GM12878 (cell line): ENCODE measurements around the gene FMOD. TPM values are rescaled to one million over a fixed set of nuclear protein-coding genes. Genes with fewer than 3 reads are reported as not detected.

Source experiments
- ATAC-seq: fragments of 200-7000 bp; cut with Tn5 transposase; 3 replicates; pipeline ENCODE4 v1.9.1; 2020; ENCODE audit warnings: mild to moderate bottlenecking, moderate library complexity
- BruUV-seq: library from RNA; stranded (reverse); fragments of 400-500 nt; replicated peaks from 2 replicates; lab custom pipeline; 2021; lab: Mats Ljungman, UMichigan
- CTCF ChIA-PET: fragments of 300-600 bp; sonication (Branson Sonifier 250); formaldehyde crosslinking; extraction: SDS; loops from one replicate; lab custom pipeline; 2021; ENCODE audit warnings: inconsistent platforms; lab: Yijun Ruan, JAX
- POLR2A ChIA-PET: fragments of 350-600 bp; formaldehyde crosslinking; extraction: SDS; loops from one replicate; lab custom pipeline; 2021; ENCODE audit warnings: inconsistent platforms; lab: Charles Lee
- RAD21 ChIA-PET: fragments of 300-600 bp; sonication (Branson Sonifier 250); formaldehyde crosslinking; loops from one replicate; lab custom pipeline; 2023; ENCODE audit warnings: antibody characterized with exemption; ENCODE audit not compliant: unreplicated experiment; lab: Charles Lee
- SMC1A ChIA-PET: fragments of 300-600 bp; sonication (Branson Sonifier 250); formaldehyde crosslinking; loops from one replicate; lab custom pipeline; 2023; ENCODE audit not compliant: unreplicated experiment, uncharacterized antibody; lab: Charles Lee
- DNase-seq: peaks from one replicate; pipeline ENCODE4 v3.0.0-alpha.2; 2011; ENCODE audit warnings: low read depth, low spot score
- FAIRE-seq: peaks from 3 replicates; lab custom pipeline; 2011; peaks lifted over from hg19 to GRCh38; lab: Jason Lieb, UNC
- H2AFZ ChIP-seq: 2 replicates; pipeline ENCODE4 v1.6.0; 2011; ENCODE audit warnings: low read depth, low read length, control low read depth; ENCODE audit not compliant: control insufficient read depth
- H3K27ac ChIP-seq: 2 replicates; pipeline ENCODE4 v1.5.1; 2011; ENCODE audit warnings: control low read depth; ENCODE audit not compliant: control insufficient read depth, insufficient read depth
- H3K27me3 ChIP-seq, 2 experiments: replicated peaks in 1 of 2; 2 replicates each; pipeline versions ENCODE4 v1.6.0 to v1.6.1; 2011; ENCODE audit warnings: low read length in 1 of 2; ENCODE audit not compliant: control insufficient read depth in 2 of 2, insufficient read depth in 2 of 2
- H3K36me3 ChIP-seq, 2 experiments: 2 replicates each; pipeline ENCODE4 v1.5.1; 2011; ENCODE audit warnings: low read length in 1 of 2; ENCODE audit not compliant: control insufficient read depth in 2 of 2, insufficient read depth in 2 of 2
- H3K4me1 ChIP-seq: 2 replicates; pipeline ENCODE4 v1.6.1; 2011; ENCODE audit warnings: mild to moderate bottlenecking, low read length, moderate library complexity, mixed read lengths; ENCODE audit not compliant: control insufficient read depth, insufficient read depth
- H3K4me2 ChIP-seq: 2 replicates; pipeline ENCODE4 v1.6.0; 2011; ENCODE audit warnings: control low read depth; ENCODE audit not compliant: control insufficient read depth, insufficient read depth
- H3K4me3 ChIP-seq: fragments of 200-600 bp; sonication (generic); 2 replicates; pipeline ENCODE4 v1.5.1; 2016
- H3K79me2 ChIP-seq: 2 replicates; pipeline ENCODE4 v1.6.0; 2011; ENCODE audit warnings: low read length; ENCODE audit not compliant: control insufficient read depth, insufficient read depth
- H3K9ac ChIP-seq: 2 replicates; pipeline ENCODE4 v1.8.0; 2011; ENCODE audit warnings: low read length, control low read depth, mixed read lengths; ENCODE audit not compliant: control insufficient read depth, insufficient read depth
- H3K9me3 ChIP-seq: replicated peaks from 3 replicates; pipeline ENCODE4 v1.5.1; 2011; ENCODE audit warnings: mild to moderate bottlenecking, low read length; ENCODE audit not compliant: control insufficient read depth, insufficient read depth
- H4K20me1 ChIP-seq: 2 replicates; pipeline ENCODE4 v1.6.0; 2011; ENCODE audit not compliant: control insufficient read depth, insufficient read depth
- BCL11A ChIP-seq: IDR thresholded peaks from 2 replicates; pipeline ENCODE4 v1.6.1; 2011; ENCODE audit warnings: low read depth, low read length
- CBX5 ChIP-seq: sonication (generic); IDR thresholded peaks from 2 replicates; pipeline ENCODE4 v1.6.1; 2016; ENCODE audit warnings: low read depth, moderate library complexity, mild to moderate bottlenecking, inconsistent platforms
- CHD1 ChIP-seq: IDR thresholded peaks from 2 replicates; pipeline ENCODE4 v1.6.1; 2012; ENCODE audit warnings: low read depth, low read length, improper control_type of control experiment
- MAX ChIP-seq: IDR thresholded peaks from 2 replicates; pipeline ENCODE4 v1.6.1; 2012; ENCODE audit warnings: low read depth, low read length, improper control_type of control experiment
- NFXL1 ChIP-seq: fragments of 450-650 bp; IDR thresholded peaks from 2 replicates; pipeline ENCODE4 v1.6.1; 2017; ENCODE audit warnings: antibody characterized with exemption, mild to moderate bottlenecking, borderline replicate concordance
- PML ChIP-seq: IDR thresholded peaks from 2 replicates; pipeline ENCODE4 v1.6.1; 2012; ENCODE audit warnings: low read length, inconsistent platforms
- RELA ChIP-seq: fragments of 450-650 bp; IDR thresholded peaks from 2 replicates; pipeline ENCODE4 v1.8.0; 2014; ENCODE audit warnings: borderline replicate concordance; ENCODE audit not compliant: partially characterized antibody
- SIN3A ChIP-seq: IDR thresholded peaks from 2 replicates; pipeline ENCODE4 v1.6.1; 2012; ENCODE audit warnings: low read depth, low read length, improper control_type of control experiment
- SKIL ChIP-seq: fragments of 450-650 bp; IDR thresholded peaks from 2 replicates; pipeline ENCODE4 v1.6.1; 2017; ENCODE audit warnings: mild to moderate bottlenecking, low read depth, inconsistent platforms; ENCODE audit not compliant: poor library complexity, severe bottlenecking
- SMC3 ChIP-seq: IDR thresholded peaks from 2 replicates; pipeline ENCODE4 v1.6.1; 2011; ENCODE audit warnings: low read length, improper control_type of control experiment, borderline replicate concordance
- SUZ12 ChIP-seq: fragments of 200-600 bp; sonication (generic); IDR thresholded peaks from one replicate; pipeline ENCODE4 v1.6.1; 2018; ENCODE audit warnings: antibody characterized with exemption, mild to moderate bottlenecking; ENCODE audit not compliant: unreplicated experiment
- USF1 ChIP-seq: IDR thresholded peaks from 2 replicates; pipeline ENCODE4 v1.6.1; 2011; ENCODE audit warnings: borderline replicate concordance, low read depth, mild to moderate bottlenecking, moderate library complexity, mixed read lengths, low read length; ENCODE audit not compliant: insufficient read depth; ENCODE audit errors: extremely low read length
- ZNF687 ChIP-seq: fragments of 450-650 bp; IDR thresholded peaks from 2 replicates; pipeline ENCODE4 v1.6.1; 2017; ENCODE audit warnings: mild to moderate bottlenecking, moderate library complexity
- WGBS: methylation state at CpG from one replicate; pipeline ENCODE4 v1.1.6; 2016; ENCODE audit warnings: low lambda C conversion rate; ENCODE audit not compliant: insufficient replicate concordance, insufficient coverage; ENCODE audit errors: missing lambda C conversion rate; 5-methylcytosine and 5-hydroxymethylcytosine counted together
- in situ Hi-C: fragments of 300-500 bp; cut with MboI; formaldehyde crosslinking; loops from 9 replicates; pipeline ENCODE4 v1.14.3; 2018; ENCODE audit warnings: mixed read lengths
- intact Hi-C: fragments of 100-400 bp; cut with micrococcal nuclease; formaldehyde crosslinking; loops from one replicate; pipeline ENCODE4 v1.14.2; 2022; ENCODE audit not compliant: unreplicated experiment
- polyA plus RNA-seq, 11 experiments: library from polyadenylated mRNA; depleted of rRNA in 4 of 11; unstranded in 6 of 11; stranded (reverse) in 5 of 11; fragments of >200 nt; fragmentation: Nextera tagmentation in 4 of 11; fragmentation: Illumina TruSeq in 1 of 11; extraction: Ambion mirVana in 4 of 11; extraction: Trizol in 1 of 11; gene quantifications; 1 replicate in 1 of 11; 2 replicates in 10 of 11; pipeline versions ENCODE4 v1.2.1 to v1.2.3, GENCODE V29; 2011 to 2016; ENCODE audit warnings: inconsistent platforms in 2 of 11, missing spikeins in 2 of 11, low read depth in 1 of 11
- total RNA-seq, 4 experiments: library from RNA; depleted of rRNA in 3 of 4; stranded (reverse); fragments of >200 nt in 3 of 4; fragmentation: Illumina TruSeq in 1 of 4; extraction: Trizol in 1 of 4; gene quantifications; 2 replicates each; pipeline versions ENCODE4 v1.2.1 to v1.2.3, GENCODE V29; 2013 to 2021

Gene FMOD
- total and polyA plus RNA-seq, 10 of the 15 experiments (the other 5 are each of a cell fraction or from before 2014, with no cell fraction given): 0.03 to 0.26 (median 0.11) TPM; not detected in 7

- 50% methylated on average over 1 of the region's 1 CpG for WGBS
- no peaks in the 10 kb centered on the region; the same call in 1 of the 3 replicates for H3K9me3 ChIP-seq
- intact Hi-C loops: no loop called here
- H2AFZ ChIP-seq: no peak overlapping the region
- TF ChIP-seq CBX5: no peak
- TF ChIP-seq MAX: no peak
- TF ChIP-seq PML: no peak
- no peak for TF ChIP-seq SMC3
- no peak for TF ChIP-seq SUZ12
- TF ChIP-seq SIN3A: no peak
- no peak for TF ChIP-seq SKIL
- no peak for TF ChIP-seq BCL11A
- no peak for TF ChIP-seq CHD1
- no peak for TF ChIP-seq NFXL1
- no peak for TF ChIP-seq USF1
- no peak for TF ChIP-seq ZNF687
- TF ChIP-seq RELA: no peak
- RAD21 ChIA-PET: interaction anchor here (1.4 to 4.3 kb wide), 9 partner anchors 13 to 113 kb away, joined by 5 to 39 read pairs (median 12); no protein-coding TSS in a partner anchor
- no peaks in the 10 kb centered on the region for H3K27me3 ChIP-seq
- peaks cover 25% of the 10 kb centered on the region for H3K4me1 ChIP-seq
- BruUV-seq: no TSS peak
- CTCF ChIA-PET: interaction anchor here (0.7 to 3.9 kb wide), 6 partner anchors 20 to 106 kb away, joined by 3 to 20 read pairs (median 10); no protein-coding TSS in a partner anchor
- H4K20me1 ChIP-seq: no peaks in the 10 kb centered on the region
- H3K36me3 ChIP-seq: no peaks in the 10 kb centered on the region
- FAIRE-seq (no peak), DNase-seq (no peak), ATAC-seq (no peak)
- peak overlapping the region; percentile 72 for H3K27ac ChIP-seq
- in situ Hi-C loops: no loop called here
- SMC1A ChIA-PET: interaction anchor here (0.8 to 3.4 kb wide), 12 partner anchors 14 to 73 kb away, joined by 3 to 33 read pairs (median 4); no protein-coding TSS in a partner anchor
- H3K79me2 ChIP-seq: no peaks in the 10 kb centered on the region
- peak overlapping the region; percentile 83; the same call in 1 of the 2 replicates for H3K4me2 ChIP-seq
- POLR2A ChIA-PET: interaction anchor here (1.0 to 2.2 kb wide), 3 partner anchors 29 to 71 kb away, joined by 3 to 26 read pairs (median 6); no protein-coding TSS in a partner anchor
- H3K9ac ChIP-seq: no peak overlapping the region
- no peak overlapping the region for H3K4me3 ChIP-seq
Observed at GRCh38 chr1:203382026-203382425, 31.1 kb upstream of the FMOD start.
